HG02610 (cell line): ENCODE results near the gene AGT.
"Not testable (repeated sequence)": the region's sequence is repeated elsewhere in the genome, so short reads cannot be mapped to it uniquely, and the experiment has no call there.

ENCODE experiments used
- ATAC-seq: cut with Tn5 transposase; IDR thresholded peaks from one replicate; pipeline ENCODE4 v1.9.1; 2021; ENCODE audit warnings: mild to moderate bottlenecking, moderate library complexity; ENCODE audit not compliant: unreplicated experiment

The AGT gene

GRCh38 chr1:230694464-230694863 lies 19.5 kb downstream of the AGT start:
- ATAC-seq = no peak

- ATAC-seq = no peak
Observed at GRCh38 chr1:230693777-230694176, 20.1 kb downstream of the AGT start.

- no peak for ATAC-seq
Observed at GRCh38 chr1:230693221-230693620, 20.7 kb downstream of the AGT start.

DNA sequence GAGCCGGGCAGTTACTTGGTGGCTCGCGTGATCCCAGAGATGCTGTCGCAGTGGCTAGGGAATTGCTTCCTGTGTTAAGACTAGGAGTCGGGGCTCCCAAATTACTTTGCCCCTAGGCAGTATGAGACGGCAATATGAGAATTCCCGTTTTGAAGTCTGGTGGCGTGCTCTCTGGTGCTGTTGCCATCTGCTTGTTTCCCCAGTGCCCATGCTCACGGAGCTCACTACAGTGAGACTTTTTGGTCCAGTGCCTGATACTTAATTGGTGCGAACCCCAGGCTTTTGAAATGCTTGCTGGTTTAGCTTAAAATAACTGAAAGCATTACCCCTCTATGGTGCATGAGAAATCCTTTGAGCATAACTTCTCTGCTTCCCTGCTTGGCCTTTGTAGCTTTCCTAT lies 22.3 kb downstream of the AGT start:
- no peak for ATAC-seq

- ATAC-seq = no peak
Observed at GRCh38 chr1:230690101-230690500, 23.8 kb downstream of the AGT start.

DNA sequence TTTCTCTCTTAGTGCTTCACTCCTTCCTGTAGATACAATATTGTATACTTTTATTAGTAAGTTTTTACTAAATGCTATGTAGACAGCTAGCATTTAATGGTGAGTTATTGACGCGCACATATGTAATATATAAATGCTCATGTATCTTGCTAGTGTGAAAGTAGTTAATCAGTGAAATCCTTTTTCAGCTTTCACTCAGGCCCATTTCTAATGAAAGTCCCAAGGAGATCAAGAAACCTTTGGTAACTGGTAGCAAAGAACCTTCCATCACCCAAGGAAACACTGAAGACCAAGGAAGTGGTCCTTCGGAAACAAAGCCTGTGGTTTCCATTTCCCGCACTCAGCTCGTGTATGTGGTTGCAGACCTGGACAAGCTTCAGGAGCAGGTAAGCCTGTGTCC lies 27.2 kb downstream of the AGT start:
- no peak for ATAC-seq

DNA sequence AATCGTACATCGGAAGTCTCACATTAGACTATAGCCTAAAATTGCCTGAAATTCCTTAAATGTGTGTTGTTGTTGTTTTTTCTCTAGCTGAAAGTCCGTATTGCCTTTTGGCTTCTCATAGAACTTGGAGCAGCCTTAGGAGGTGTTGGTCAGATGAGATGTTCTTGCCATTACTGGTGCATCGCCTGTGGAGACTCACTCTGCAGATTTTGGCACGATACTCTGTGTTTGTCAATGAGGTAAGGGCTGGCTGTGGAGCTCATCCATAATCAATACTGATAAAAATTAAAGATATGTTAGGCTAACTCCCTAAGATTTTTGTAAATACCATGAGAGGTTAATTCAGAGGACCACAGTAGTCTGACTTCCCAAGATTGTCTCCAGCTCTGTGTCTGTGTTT lies 28.9 kb downstream of the AGT start:
- no peak for ATAC-seq

- no peak for ATAC-seq
Observed at GRCh38 chr1:230684146-230684545, 29.8 kb downstream of the AGT start.

DNA sequence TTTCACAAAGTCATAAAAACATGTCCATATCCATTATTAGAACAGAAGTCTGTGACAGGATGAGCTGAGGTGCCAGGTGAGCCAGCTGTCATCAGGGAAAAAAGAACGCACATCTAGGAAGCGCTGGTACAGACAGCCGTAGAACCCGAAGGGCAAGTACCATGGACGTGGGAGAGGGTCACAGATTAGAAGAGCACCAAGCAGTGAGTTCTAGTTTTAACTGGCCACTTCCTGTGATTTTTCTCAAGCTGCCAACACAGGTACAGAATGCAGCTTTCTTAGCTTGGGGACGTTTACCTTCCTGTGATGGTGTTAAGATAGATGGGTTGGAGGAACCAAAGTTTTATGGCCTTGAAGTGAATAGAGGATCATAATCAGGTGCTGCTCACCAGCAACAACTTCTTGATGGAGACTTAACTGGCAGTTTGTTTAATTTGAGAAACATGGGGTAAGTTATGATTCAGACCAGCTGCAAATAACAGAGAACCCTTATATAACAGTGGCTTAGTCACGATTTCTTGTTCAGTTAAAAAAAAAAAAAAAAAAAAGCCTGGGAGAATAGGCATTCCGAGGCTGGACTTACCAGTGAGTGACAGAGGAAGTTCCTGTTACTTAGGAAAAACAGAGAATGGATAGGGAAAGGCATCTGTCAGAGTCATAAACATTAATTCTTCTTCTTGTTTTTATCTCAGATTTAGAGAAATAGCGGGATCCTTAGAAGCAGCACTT lies 30.9 kb downstream of the AGT start:
- ATAC-seq = no peak

- ATAC-seq = no peak
Observed at GRCh38 chr1:230682274-230682673, 31.6 kb downstream of the AGT start.

DNA sequence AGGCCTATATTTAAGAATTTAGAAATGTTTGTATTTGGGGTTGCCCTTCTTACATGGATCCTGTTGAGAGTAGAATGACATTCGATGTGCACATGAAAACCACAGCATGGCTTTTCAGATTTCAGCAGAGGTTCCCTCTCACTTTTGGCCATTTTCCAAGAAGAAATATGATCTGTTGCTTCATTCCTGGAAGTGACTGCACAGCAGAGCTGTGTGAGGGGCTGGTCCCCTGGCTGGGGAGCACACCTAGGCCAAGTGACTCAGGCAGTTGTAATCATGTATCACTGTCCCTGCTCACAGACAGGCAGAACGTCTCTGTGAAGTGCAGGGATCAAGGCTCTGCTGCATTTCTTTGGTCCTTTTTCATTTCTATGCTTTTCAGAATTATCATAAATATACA lies 32.3 kb downstream of the AGT start:
- ATAC-seq = no peak

DNA sequence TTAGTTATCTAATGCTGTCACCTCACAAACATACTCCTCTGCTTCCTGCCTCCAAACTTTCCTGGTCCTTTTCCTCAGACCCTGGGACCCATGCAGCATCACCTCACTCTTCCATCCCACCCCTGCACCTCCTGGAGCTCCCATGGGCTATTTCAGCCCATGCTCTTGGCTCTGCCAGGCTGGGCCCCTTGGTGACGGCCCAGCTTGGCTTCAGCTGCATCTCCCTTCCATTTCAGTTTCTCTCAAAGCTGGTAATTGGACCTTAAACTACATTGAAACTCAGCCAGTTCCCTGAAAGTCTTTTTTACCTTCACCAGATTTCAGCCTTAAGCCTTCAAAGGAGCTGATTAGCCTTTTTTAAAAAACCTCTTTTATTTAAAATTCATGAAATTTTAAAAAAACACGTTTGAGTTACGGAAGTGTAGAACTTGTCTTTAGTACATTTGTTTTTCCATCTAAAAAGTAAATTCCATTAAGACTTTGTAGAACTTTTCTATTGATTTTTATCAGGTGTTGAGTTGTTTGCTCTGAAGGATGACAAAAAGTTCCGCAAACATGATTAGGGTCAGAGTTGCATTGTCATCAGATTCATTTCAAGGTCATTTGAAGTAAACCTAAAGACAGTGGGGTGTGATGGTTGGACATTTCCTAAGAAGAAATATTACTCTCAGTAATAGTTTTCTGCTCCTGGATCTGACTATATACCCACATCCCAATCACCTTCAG lies 33.5 kb downstream of the AGT start:
- ATAC-seq = no peak

DNA sequence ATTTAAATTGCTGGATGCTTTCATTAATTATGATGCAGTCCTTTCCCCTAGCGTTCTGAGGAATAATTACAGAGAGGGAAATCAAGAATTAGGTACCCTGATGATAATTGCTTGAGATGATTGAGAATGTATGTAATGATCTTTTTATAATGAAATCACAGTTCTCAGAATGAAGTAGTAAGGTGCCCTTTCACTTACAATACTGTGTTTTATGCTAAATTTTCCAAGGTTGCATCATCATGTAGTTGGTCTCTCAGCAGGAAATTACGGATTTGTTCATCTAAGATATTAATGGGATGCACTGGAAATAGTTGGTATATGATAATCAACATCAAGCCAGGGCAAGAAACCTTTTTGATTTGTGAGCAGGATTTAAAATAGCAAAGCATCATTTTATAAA lies 34.1 kb downstream of the AGT start:
- no peak for ATAC-seq

DNA sequence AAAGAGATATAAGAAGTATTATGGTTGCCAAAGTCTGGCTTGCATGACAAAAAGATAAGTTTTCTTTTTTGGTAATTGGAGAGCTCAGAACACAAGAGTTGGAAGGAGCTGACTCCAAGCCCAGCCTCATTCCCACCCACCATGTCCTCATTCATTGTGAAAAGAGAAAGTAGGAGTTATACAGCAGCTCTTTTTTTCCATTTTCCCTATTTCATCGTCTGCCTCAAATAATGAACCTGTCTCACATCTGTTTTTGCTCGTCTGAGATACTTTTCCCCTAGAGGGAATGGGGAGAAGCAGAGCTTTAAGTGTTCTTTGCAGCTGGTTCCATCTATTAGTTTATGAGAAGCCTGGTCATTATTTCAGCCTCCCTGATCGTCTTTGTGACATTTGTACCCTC lies 34.7 kb downstream of the AGT start:
- no peak for ATAC-seq

GRCh38 chr1:230677200-230677599 lies 36.7 kb downstream of the AGT start:
- no peak for ATAC-seq

- ATAC-seq = no peak
Observed at GRCh38 chr1:230674581-230674980, 39.3 kb downstream of the AGT start.

DNA sequence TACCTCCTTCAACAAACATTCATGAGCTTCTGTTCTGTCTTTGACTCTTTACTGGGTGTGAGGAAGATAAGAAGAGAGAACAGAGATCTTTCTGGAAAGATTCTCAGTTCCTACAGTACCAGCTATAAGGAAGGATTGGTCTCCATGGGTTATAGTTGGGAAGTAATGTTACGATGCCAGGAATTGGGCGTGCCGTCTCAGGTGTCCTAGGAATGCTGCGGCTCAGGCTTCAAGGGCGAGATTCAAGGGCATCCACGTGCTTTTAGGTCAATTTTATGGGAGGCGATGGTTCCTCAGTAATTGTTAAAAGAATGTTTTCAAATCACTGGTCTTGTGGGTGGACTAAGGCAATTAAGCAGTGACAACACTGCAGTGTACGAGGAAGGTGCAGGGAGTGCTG lies 44.4 kb downstream of the AGT start:
- no peak for ATAC-seq

GRCh38 chr1:230668227-230668626 lies 45.7 kb downstream of the AGT start:
- no peak for ATAC-seq

- ATAC-seq = no peak
Observed at GRCh38 chr1:230661976-230662375, 51.9 kb downstream of the AGT start.

DNA sequence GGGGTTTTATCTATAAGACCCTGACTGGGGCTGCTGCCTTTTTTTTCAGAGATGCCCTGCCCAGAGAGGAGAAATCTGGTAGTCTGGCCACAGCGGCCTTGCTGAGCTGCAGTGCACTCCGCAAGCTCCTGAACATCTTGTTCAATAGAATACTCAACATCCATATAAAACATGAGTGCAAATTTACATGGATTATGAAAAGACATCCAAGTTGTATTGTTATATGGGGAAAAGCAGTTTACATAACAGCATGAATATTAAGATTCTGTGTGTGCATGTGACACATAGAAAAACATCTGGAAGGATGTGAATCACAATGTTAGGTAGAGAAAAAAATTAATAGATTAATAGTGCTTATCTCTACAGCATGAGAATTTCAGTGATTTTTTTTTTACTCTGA lies 55.2 kb downstream of the AGT start:
- no peak for ATAC-seq

DNA sequence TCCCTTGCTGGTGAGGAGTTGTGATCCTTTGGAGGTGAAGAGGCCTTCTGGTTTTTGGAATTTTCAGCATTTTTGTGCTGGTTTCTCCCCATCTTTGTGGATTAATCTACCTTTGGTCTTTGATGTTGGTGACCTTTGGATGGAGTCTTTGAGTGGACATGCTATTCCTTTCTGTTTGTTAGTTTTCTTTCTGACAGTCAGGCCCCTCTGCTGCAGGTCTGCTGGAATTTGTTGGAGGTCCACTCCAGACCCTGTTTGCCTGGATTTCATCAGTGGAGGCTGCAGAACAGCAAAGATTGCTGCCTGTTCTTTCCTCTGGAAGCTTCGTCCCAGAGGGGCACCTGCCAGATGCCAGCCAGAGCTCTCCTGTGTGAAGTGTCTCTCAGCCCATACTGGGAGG lies 55.8 kb downstream of the AGT start:
- ATAC-seq = not testable (repeated sequence)

- ATAC-seq = not testable (repeated sequence)
Observed at GRCh38 chr1:230656719-230657118, 57.2 kb downstream of the AGT start.
